GM13977 (cell line): ENCODE results near the gene ASIC2.

Experiments used
- DNase-seq: peaks from one replicate; pipeline ENCODE4 v3.0.0; 2012; ENCODE audit warnings: low spot score
- CTCF ChIP-seq: IDR thresholded peaks from 2 replicates; pipeline ENCODE4 v1.5.1; 2012; ENCODE audit warnings: mild to moderate bottlenecking, control low read depth; ENCODE audit not compliant: insufficient read depth; ENCODE audit errors: extremely low read depth, missing control alignments
- in situ Hi-C: fragments of 300-500 bp; cut with MboI; formaldehyde crosslinking; loops from one replicate; pipeline ENCODE4 v1.12.0; 2022; ENCODE audit warnings: low sequenced_read_pairs, low pct_unique_long_range_greater_than_20kb, mixed read lengths, inconsistent platforms; ENCODE audit not compliant: unreplicated experiment

Gene ASIC2

GRCh38 chr17:33229499-33229898 lies 63.6 kb downstream of the ASIC2 start:
- in situ Hi-C loops, result no loop called here
- no peak for DNase-seq
- TF ChIP-seq CTCF, result no peak

- DNase-seq, result no peak
- TF ChIP-seq CTCF, result no peak
- in situ Hi-C loops, result no loop called here
Observed at GRCh38 chr17:33229028-33229427, 64.1 kb downstream of the ASIC2 start.

GRCh38 chr17:33228548-33228947 lies 64.5 kb downstream of the ASIC2 start:
- DNase-seq, result no peak
- no peak for TF ChIP-seq CTCF
- in situ Hi-C loops, result no loop called here

- no peak for DNase-seq
- in situ Hi-C loops, result no loop called here
- TF ChIP-seq CTCF, result no peak
Observed at GRCh38 chr17:33227911-33228310, 65.2 kb downstream of the ASIC2 start.

- no peak for DNase-seq
- in situ Hi-C loops, result no loop called here
- TF ChIP-seq CTCF, result no peak
Observed at GRCh38 chr17:33225994-33226393, 67.1 kb downstream of the ASIC2 start.

- no peak for TF ChIP-seq CTCF
- in situ Hi-C loops, result no loop called here
- DNase-seq, result no peak
Observed at GRCh38 chr17:33225509-33225908, 67.6 kb downstream of the ASIC2 start.

GRCh38 chr17:33220036-33220435 lies 73.1 kb downstream of the ASIC2 start:
- in situ Hi-C loops, result no loop called here
- no peak for TF ChIP-seq CTCF
- no peak for DNase-seq
